ENCODE data around the gene DIPK1C. TPM values are rescaled to one million over a fixed set of nuclear protein-coding genes. Genes with fewer than 3 reads are reported as not detected.

DIPK1C gene
- total RNA-seq, 4 donors from 2014 or later: not detected

- no peak for TF ChIP-seq CTCF (IDR thresholded peaks at IDR 0.05; ENCODE audit: low read depth)
Measured at GRCh38 chr18:74451148-74451547, 6.0 kb downstream of the DIPK1C start.

GRCh38 chr18:74450626-74451025 lies 6.5 kb downstream of the DIPK1C start:
- TF ChIP-seq CTCF (IDR thresholded peaks at IDR 0.05; ENCODE audit: low read depth): no peak

- TF ChIP-seq CTCF (IDR thresholded peaks at IDR 0.05; ENCODE audit: low read depth): no peak
Measured at GRCh38 chr18:74447404-74448152, 9.5 kb downstream of the DIPK1C start.

GRCh38 chr18:74446631-74447403 lies 10.3 kb downstream of the DIPK1C start:
- no peak for TF ChIP-seq CTCF (IDR thresholded peaks at IDR 0.05; ENCODE audit: low read depth)

GRCh38 chr18:74446178-74446577 lies 10.9 kb downstream of the DIPK1C start:
- TF ChIP-seq CTCF (IDR thresholded peaks at IDR 0.05; ENCODE audit: low read depth): no peak

GRCh38 chr18:74445585-74445984 lies 11.5 kb downstream of the DIPK1C start:
- TF ChIP-seq CTCF (IDR thresholded peaks at IDR 0.05; ENCODE audit: low read depth): no peak

- no peak for TF ChIP-seq CTCF (IDR thresholded peaks at IDR 0.05; ENCODE audit: low read depth)
Measured at GRCh38 chr18:74444104-74444503, 13.0 kb downstream of the DIPK1C start.

Data from subcutaneous adipose tissue (tissue), 4 donors.